ENCODE measurements around the gene RALGAPA2.

DNA sequence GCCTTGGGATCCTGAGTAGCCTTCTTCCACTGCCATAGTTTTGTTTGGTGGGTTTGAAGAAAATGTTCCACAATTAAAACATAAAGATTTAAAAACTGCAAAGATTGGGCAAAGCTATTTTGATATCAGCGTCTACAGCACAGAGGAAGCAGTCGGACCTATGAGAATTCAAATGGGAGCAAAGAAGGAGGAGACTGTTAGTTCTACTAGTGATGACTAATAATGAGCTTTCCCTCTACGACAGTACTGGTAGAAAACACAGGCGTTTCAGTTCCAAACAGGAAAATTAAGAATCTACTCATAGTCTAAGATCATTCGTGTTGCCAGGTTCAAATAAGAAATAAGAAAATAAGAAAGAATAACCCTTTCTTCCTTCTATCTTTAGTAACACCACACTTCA lies 223.4 kb downstream of the RALGAPA2 start:
- TF ChIP-seq, protein P1, sequence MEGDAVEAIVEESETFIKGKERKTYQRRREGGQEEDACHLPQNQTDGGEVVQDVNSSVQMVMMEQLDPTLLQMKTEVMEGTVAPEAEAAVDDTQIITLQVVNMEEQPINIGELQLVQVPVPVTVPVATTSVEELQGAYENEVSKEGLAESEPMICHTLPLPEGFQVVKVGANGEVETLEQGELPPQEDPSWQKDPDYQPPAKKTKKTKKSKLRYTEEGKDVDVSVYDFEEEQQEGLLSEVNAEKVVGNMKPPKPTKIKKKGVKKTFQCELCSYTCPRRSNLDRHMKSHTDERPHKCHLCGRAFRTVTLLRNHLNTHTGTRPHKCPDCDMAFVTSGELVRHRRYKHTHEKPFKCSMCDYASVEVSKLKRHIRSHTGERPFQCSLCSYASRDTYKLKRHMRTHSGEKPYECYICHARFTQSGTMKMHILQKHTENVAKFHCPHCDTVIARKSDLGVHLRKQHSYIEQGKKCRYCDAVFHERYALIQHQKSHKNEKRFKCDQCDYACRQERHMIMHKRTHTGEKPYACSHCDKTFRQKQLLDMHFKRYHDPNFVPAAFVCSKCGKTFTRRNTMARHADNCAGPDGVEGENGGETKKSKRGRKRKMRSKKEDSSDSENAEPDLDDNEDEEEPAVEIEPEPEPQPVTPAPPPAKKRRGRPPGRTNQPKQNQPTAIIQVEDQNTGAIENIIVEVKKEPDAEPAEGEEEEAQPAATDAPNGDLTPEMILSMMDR (IDR thresholded peaks at IDR 0.05) = no peak
- no peak for TF ChIP-seq POLR2A (IDR thresholded peaks at IDR 0.05)
